CD4-positive, alpha-beta T cell treated with Interleukin-15 for 1 hour (primary cell): ENCODE data around the gene OR10A2.
"Not testable (repeated sequence)": the region's sequence is repeated elsewhere in the genome, so short reads cannot be mapped to it uniquely, and the experiment has no call there.

ENCODE experiments used
- DNase-seq: peaks from one replicate; pipeline ENCODE4 v3.0.0-alpha.2; 2020

OR10A2 gene, protein sequence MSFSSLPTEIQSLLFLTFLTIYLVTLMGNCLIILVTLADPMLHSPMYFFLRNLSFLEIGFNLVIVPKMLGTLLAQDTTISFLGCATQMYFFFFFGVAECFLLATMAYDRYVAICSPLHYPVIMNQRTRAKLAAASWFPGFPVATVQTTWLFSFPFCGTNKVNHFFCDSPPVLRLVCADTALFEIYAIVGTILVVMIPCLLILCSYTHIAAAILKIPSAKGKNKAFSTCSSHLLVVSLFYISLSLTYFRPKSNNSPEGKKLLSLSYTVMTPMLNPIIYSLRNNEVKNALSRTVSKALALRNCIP

DNA sequence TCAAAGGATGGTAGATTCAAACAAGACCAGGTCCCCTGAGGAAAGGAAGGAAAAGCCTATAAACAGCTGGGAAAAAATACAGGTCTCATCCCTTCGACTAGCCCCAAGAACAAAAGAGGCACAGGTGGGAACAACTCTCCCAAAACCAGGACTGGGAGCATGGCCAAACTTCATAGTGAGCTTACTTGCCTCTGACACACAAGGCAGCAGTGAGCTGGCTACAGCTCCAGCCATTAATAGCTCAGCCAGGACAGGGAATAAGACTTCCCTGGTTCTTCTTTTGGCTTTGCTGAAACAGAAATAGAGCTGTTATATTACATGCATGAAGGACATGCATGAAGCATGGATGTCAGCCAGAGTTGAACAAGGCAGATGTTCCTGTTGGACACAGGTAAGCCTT lies at the start of gene OR10A2:
TSS of gene OR10A2 (plus strand) at position 97 of the 400 bp plus-strand sequence. CDS start 6,698 bp downstream, outside the sequence.
- DNase-seq: no peak

DNA sequence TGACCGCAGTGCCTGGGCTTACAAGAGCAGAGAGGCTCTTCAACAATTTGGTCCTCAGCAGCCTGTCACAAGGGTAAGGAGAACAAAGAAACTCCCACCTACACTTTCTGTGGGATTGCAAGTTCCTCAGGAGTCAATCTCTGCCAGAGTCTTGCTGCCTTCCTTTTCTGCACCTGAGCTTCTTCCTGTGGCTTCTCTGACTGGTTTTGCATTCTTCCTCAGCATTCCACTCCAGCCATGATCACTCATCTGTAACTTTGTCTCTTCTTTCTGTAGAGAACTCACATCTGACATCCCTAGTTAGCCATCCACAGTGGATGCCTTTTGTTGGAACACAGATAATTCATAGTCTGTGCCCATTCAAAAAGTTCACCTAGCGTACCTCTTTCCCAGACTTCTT lies 49.2 kb upstream of the OR10A2 start:
- no peak for DNase-seq

DNA sequence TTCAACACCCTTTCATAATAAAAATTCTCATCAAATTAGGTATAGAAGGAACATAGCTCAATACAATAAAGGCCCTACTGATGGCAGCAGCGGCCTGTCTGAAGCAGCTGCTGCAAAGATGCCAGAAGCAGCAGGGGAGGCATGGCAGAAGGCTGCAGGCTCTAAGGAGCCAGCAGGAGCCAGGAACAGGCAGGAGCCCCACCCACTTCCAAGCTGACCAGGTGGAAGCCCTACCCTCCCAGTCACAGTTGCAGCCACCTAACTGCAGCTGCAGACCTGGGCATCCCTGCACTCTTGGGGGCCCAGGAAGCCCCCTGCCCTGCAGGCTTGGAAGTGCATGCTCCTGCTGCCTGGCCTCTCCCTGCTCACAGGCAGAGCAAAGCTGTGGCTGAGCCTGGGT lies 45.2 kb upstream of the OR10A2 start:
- no peak for DNase-seq

DNA sequence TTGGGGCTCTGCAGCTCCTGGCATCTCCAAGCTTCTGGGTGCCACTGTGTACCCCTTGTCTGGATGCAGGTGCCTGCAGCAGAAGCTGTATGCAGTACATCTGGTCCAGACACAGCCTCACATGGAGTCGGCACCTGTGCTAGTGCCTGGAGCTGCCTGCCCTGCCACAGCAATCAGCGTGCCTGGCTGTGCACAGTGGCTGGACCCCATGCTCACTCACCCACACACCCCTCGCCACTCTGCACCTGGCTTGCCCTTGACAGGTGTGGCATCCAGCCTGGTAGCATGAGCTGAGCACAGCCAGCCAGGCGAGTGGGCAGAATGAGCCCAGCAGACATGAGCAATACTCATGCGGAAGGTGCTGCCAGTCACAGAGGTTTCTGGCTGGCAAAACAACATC lies 43.9 kb upstream of the OR10A2 start:
- DNase-seq: no peak

DNA sequence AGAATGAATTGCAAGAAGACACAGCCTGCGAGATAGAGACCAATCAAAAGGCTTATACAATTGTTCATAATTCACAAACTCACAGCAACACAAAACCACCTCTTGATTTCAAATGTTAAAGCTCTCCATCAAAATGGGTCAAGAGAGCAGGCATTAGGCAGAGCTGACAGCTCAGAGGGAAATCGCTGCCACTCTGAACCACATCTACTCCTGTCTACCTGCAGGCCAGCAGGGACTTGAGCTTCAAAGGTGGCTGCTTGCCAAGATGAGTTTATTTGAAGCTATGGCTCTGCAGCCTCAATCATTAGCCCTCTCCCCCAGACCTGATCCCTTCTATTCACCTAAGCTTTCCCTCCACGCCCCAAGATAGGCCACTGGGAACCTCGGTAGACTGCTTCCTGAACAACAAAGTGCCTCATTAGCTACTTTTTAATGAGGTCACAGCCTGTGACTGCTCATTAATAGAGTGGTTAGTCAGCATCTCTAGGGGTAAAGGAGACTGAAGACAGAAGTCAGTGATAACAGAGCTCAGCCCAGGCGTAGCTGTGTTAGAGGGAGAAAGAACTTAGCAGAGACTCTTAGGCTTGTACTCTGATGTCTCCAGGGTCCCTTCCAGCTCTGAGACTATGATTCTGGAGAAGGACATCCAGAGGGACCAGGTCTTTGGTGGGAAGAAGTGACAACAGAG lies 38.6 kb upstream of the OR10A2 start:
- no peak for DNase-seq

DNA sequence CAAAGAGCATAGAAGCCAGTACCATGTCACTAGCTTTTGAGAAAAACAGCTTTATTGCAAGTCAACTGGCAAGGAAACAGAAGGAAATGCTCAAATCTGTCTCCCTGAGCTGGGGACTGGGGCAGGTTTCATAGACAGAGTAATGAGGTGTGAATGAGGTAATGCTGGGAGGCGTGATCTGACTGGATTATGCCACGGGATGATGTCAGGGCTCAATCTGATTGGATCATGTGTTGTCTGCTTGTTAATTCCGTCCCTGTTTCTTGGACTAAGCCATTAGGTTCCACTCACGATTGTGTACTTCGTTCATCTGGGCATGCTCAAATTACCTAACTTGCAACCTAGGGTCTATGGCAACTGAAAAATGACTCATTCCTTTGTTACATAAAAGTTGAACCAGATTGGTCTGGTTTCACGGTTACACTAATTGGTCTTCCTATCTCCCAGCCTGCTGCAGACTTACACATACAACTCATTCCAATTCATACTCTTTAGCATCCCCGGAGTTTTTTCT lies 37.6 kb upstream of the OR10A2 start:
- no peak for DNase-seq

DNA sequence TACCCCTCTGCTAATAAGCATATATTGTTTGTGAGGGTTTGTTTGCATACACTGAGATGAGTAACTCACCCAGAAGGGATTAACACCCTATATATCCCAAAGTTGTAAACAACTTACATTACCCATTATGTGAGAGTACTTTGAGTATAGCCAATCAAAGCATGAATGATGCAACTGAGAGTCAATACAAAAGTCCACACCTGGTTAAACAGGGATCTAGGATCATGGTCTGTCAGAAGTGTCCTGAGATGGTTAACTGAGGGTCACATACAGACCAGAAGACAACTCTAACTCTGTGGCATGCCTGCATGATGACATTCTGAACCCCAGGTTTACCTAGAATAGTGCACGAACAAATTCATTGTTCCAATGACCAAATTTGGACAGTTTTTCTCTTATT lies 34.8 kb upstream of the OR10A2 start:
- DNase-seq: no peak

DNA sequence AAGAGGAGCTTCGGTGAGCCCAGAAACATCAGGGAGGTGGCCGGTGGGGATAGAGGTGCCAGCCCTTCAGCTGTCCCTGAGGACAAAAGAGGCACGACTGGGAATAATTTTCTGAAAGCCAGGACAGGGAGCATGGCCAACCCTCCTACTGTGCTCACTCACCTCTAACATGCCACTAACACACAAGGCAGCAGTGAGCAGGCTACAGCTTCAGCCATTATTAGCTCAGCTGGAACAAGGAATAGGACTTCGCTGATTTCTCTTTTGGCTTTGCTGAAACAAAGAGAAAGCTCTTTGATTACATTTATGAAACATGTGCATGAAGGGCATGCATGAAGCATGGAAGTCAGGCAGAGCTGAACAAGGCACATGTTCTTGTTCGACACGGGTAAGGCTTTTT lies 29.5 kb upstream of the OR10A2 start:
- DNase-seq: no peak

DNA sequence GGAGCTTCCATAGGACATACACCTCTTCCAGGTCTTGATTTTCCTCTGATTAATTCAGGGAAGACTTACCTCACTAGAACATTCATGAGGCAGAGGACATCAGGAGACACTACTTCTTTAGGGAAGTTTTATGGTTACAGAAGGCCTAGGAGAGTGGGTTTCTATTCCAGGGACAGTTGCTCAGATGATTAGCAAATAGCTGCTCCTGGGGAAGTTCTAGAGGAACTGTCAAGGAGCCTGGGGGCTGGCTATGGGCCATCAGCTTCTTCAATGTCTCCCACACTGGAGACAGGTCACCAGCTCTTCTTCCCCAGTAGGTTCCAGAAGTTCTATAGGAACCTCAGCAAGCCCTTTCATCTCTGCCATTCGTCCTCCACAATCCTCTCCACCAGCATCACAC lies 28.8 kb upstream of the OR10A2 start:
- no peak for DNase-seq

DNA sequence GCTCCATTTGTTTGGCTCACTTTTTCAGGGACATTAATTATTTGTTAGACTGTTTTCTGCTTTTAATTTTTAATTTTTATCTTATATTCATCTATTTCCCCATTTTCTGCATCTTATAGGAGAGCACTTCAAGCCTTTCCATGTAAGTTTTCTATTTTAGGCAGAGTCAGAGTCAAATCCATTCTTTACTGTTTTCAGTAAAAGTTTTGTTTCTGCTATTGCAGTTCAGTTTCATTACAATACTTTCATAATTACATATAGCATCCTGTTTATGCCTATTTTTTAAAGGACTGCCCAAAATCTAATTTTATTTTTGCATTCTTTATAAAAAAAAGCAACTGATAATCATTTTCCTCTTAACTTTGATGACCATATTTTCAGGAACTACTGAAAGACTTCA lies 21.2 kb upstream of the OR10A2 start:
- no peak for DNase-seq

DNA sequence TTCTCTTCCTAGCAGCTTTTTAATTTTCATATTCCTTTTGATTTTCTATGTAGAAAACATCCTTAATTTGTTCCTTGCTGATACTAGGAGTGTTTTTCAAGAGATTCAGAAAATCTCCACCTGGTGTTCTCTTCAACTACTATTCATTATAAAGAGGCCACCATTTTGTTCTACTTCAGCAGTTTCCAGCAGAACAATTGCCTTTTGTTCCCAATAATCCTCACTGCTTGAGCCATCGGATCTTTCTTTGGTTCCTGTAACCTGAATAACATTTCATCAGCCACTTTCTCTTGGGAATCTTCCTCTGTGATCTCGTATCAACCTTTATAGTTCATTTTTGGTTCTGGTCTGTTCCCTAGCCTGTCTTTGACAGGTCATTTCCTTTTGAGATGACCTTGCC lies 19.2 kb upstream of the OR10A2 start:
- no peak for DNase-seq

DNA sequence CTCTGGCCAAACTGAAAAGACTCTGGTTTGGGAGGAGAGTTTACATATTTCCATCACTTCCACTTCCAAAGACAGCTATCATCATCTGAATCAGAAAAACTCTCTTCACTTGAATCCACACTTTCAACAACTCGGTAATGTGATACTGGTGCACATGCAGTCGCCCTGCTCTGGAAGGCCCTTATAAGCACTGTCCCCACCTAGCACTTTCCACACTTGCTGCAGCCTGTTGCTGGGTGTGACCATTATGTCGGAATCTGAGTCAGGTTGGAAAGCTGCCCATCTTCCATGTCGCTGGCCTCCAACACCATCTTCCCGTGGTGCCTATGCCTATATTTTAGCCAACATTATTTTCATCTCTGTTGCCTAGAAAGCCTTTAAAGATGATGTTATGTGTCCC lies 18.5 kb upstream of the OR10A2 start:
- DNase-seq: no peak

DNA sequence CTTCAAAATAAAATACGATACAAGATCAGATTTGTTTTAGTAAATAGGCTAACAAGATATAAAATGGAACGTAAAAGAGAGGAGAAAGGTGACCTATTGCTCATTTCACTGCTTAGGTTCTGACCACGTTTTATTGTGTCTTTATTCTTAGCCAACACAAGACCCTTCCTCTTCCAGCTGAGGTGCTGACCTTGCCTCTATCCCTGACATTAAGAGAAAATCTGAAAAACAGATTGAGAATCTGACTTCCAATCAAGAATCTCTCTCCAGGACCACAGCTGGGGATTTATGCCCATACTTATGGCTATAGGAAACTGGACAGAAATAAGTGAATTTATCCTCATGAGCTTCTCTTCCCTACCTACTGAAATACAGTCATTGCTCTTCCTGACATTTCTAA lies 17.5 kb upstream of the OR10A2 start, which contains the start of gene OR10A5:
TSS of gene OR10A5 (plus strand) at position 301 of the 400 bp plus-strand sequence. CDS start at position 301, 0 bp downstream.
- DNase-seq: no peak

DNA sequence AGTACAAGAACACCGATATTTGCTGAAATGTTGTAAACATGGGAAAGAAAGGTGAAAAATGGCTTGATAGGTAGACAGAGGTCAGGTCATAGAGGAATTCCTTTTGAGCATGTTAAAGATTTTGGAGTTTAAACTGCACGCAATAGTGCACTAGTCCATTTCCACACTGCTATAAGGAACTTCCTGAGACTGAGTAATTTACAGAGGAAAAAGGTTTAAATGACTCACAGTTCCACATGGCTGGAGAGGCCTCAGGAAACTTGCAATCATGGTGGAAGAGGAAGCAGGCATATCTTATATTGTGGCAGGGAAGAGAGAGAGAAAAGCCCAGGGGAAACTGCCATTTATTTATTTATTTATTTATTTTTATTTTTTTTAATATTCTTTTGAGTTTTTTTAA lies 12.3 kb upstream of the OR10A2 start:
- no peak for DNase-seq

DNA sequence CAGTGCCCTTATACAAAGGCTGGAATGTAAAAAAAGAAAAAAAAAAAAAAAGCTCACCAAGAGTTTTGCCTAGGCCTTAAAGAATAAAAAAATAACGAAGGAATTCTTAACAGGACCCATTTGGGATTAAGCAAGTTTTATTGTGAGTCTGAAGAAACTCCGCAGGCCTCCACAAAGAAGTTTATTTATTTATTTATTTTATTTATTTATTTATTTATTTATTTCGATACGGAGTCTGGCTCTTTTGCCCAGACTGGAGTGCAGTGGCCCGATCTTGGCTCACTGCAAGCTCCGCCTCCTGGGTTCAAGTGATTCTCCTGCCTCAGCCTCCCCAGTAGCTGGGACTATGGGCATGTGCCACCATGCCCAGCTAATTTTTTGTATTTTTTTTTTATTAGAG lies 8.1 kb upstream of the OR10A2 start:
- DNase-seq: not testable (repeated sequence)

DNA sequence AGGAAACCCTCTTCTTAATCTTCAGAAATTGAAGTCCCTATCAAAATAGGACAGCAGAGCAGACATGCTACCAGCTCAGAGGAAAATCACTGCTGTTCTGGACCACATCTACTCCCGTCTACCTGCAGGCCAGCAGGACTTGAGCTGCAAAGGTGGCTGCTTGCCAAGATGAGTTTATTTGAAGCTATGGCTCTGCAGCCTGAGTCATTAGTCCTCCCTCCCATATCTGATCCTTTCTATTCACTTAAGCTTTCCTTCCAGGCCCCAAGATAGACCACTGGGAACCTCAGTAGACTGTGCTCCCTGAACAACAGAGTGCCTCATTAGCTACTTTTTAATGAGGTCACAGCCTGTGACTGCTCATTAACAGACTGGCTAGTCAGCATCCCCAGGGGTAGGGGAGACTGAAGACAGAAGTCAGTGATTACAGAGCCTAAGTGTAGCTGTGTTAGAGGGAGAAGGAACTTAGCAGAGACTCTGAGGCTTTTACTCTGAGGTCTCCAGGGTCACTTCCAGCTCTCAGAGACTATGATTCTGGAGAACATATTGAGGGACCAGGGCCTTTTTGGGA lies 6.8 kb upstream of the OR10A2 start:
- DNase-seq: no peak

DNA sequence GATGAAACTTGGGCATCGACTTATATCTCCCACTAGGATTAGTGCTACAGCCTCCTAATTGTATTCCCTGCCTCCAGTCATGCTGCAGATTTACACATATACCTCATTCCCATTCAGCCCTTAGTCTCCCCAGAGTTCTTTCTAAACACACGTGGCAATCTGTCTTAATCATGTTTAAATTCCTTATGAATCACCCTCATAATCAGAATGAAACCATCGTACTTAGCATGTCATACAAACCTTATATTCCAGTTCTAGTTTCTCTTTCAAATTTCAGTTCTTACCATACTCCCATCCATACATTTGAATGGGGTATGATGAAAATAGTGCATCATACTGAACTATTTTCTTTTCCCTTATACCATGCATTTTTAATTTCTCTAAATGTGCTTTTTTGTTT lies 6.0 kb upstream of the OR10A2 start:
- DNase-seq: no peak

DNA sequence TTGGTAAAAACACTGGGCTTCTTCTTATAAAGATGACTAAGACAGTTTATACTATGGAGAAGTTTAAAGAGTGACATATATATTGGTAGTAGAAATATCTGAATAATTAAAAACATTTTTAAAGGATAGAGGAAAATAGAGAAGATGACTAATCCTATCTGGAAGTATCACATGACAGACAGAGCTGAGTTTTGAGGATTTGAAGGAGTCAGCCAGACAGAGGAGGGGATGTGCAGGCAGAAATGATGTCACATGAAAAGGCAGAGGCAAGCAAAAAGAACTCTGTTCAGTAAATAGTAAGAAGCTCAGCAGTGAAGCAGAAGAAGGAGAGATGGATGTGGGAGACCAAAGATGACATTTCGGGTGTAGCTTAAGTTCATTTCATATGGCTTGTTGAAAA lies 1.6 kb downstream of the OR10A2 start:
- no peak for DNase-seq

DNA sequence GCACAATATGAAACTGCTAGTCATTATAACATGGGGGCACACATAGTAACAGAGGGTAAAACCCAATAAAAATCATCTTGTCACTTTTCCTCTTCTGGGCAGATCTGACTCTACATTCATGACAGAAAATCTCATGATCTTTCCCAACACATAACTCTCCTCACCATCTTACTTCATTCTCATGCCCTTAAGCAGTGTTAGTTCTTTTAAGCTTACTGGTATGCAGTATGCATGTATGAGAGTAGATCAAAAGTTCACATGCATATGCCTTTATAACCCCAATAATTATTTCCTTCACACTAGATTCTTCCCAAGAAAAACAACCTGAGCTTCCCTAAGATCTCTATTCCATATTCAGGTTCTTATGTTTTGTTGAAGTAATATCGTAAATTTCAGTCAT lies 8.4 kb downstream of the OR10A2 start:
- no peak for DNase-seq

DNA sequence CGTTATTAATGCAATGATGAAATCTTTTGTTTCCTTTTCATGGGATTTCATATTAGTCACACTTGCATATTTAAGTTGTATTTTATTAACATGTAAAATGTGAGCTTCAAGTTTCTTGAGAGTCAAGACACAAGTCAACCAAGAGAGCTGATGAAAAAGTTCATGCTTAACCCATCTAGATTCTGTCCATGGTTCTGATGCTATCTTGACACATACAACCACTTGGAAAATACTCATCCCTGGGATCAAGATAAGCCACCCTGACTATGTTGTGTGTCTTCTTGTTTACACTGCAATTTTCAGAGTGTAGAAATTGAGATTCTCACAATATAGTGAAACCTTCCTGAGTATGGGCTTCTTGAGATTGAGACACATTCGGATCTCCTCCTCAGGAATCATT lies 12.9 kb downstream of the OR10A2 start:
- DNase-seq: no peak

DNA sequence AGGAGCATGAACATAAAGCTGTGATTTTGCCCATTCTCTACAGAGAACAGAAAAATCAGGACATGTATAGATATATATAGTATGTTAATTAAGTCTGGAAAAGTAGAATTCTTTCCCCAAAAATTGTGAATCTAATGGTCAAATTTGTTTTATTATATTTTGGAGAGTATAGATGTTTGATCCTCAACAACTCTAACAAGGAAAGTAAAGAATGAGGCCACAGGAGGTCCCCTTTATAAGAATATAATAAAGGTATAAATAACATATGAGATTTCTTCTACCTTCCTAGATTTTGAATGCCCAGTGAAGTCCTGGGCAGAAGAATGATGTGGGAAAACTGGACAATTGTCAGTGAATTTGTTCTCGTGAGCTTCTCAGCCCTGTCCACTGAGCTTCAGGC lies 13.5 kb downstream of the OR10A2 start, which contains the start of gene OR10A4:
TSS of gene OR10A4 (plus strand) at position 301 of the 400 bp plus-strand sequence. CDS start at position 324, 23 bp downstream.
- DNase-seq: no peak

DNA sequence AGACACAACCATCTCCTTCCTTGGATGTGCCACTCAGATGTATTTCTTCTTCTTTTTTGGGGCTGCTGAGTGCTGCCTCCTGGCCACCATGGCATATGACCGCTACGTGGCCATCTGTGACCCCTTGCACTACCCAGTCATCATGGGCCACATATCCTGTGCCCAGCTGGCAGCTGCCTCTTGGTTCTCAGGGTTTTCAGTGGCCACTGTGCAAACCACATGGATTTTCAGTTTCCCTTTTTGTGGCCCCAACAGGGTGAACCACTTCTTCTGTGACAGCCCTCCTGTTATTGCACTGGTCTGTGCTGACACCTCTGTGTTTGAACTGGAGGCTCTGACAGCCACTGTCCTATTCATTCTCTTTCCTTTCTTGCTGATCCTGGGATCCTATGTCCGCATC lies 14.1 kb downstream of the OR10A2 start:
- no peak for DNase-seq

DNA sequence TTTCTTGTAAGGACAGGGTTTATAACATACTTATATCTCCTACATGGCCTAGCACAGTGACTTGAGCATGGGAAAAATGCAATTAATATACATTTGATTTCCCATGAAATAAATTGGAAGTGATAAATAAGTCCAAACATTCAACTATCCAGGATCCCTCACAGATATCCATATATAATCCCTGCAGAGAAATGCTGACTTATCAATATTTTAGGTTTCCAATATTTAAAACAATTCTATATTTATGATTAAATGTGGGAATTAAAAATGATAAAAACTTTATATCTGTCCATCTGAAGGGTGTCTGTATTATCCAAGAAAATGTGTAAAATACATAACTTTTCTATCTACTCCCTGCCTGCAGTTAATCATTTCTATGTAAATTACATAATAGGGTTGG lies 19.9 kb downstream of the OR10A2 start:
- no peak for DNase-seq

DNA sequence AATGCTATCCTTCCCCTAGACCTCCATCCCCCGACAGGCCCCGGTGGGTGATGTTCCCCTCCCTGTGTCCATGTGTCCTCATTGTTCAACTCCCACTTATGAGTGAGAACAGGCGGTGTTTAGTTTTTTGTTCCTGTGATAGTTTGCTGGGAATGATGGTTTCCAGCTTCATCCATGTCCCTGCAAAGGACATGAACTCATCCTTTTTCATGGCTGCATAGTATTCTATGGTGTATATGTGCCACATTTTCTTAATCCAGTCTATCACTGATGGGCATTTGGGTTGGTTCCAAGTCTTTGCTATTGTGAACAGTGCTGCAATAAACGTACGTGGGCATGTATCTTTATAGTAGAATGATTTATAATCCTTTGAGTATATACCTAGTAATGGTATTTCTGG lies 24.9 kb downstream of the OR10A2 start:
- not testable (repeated sequence) for DNase-seq
